H9 (cell line): Measurements from ENCODE around the gene USP40. TPM values are rescaled to one million over a fixed set of nuclear protein-coding genes. Genes with fewer than 3 reads are reported as not detected.

Experiments used
- DNase-seq: peaks from one replicate; pipeline ENCODE4 v3.0.0-alpha.2; 2017
- H2AFZ ChIP-seq: one replicate; pipeline ENCODE4 v1.6.1; 2013; ENCODE audit warnings: mild to moderate bottlenecking, low read length, control low read depth, moderate library complexity
- H2AK5ac ChIP-seq: 2 replicates; pipeline ENCODE4 v1.6.1; 2013; ENCODE audit warnings: low read length, control low read depth, mixed read lengths; ENCODE audit not compliant: insufficient read length
- H2BK120ac ChIP-seq: one replicate; pipeline ENCODE4 v1.6.1; 2013; ENCODE audit warnings: low read depth, mild to moderate bottlenecking, low read length, control low read depth, inconsistent platforms; ENCODE audit not compliant: poor library complexity, severe bottlenecking
- H2BK12ac ChIP-seq: 2 replicates; pipeline ENCODE4 v1.6.1; 2013; ENCODE audit warnings: low read length, control low read depth, mixed read lengths, low read depth; ENCODE audit not compliant: insufficient read length
- H2BK15ac ChIP-seq: 2 replicates; pipeline ENCODE4 v1.6.1; 2013; ENCODE audit warnings: low read depth, low read length, control low read depth
- H2BK20ac ChIP-seq: one replicate; pipeline ENCODE4 v1.6.1; 2013; ENCODE audit warnings: low read depth, mild to moderate bottlenecking, low read length, control low read depth, inconsistent platforms; ENCODE audit not compliant: poor library complexity, severe bottlenecking
- H2BK5ac ChIP-seq: 2 replicates; pipeline ENCODE4 v1.6.1; 2013; ENCODE audit warnings: low read length, control low read depth, mixed read lengths; ENCODE audit not compliant: insufficient read length
- H3K14ac ChIP-seq: 2 replicates; pipeline ENCODE4 v1.6.1; 2013; ENCODE audit warnings: low read length, control low read depth; ENCODE audit not compliant: insufficient read depth
- H3K18ac ChIP-seq: 2 replicates; pipeline ENCODE4 v1.6.1; 2013; ENCODE audit warnings: low read depth, mild to moderate bottlenecking, mixed read lengths, low read length, control low read depth; ENCODE audit not compliant: insufficient read length
- H3K23ac ChIP-seq: 2 replicates; pipeline ENCODE4 v1.6.1; 2013; ENCODE audit warnings: low read length, control low read depth, mixed read lengths, low read depth; ENCODE audit not compliant: insufficient read length
- H3K23me2 ChIP-seq: 2 replicates; pipeline ENCODE4 v1.6.1; 2013; ENCODE audit warnings: low read depth, mild to moderate bottlenecking, mixed read lengths, low read length, control low read depth; ENCODE audit not compliant: insufficient read length, poor library complexity, severe bottlenecking
- H3K27ac ChIP-seq: 2 replicates; pipeline ENCODE4 v1.5.1; 2013; ENCODE audit warnings: low read length, control low read depth, mixed read lengths, low read depth; ENCODE audit not compliant: insufficient read length
- H3K27me3 ChIP-seq: 2 replicates; pipeline ENCODE4 v1.6.1; 2013; ENCODE audit warnings: low read length, control low read depth, inconsistent platforms; ENCODE audit not compliant: insufficient read depth
- H3K4ac ChIP-seq: 2 replicates; pipeline ENCODE4 v1.6.1; 2013; ENCODE audit warnings: low read depth, mild to moderate bottlenecking, control low read depth, inconsistent platforms, low read length, moderate library complexity
- H3K4me1 ChIP-seq: 2 replicates; pipeline ENCODE4 v1.6.1; 2013; ENCODE audit warnings: low read length, control low read depth, inconsistent platforms; ENCODE audit not compliant: insufficient read depth
- H3K4me2 ChIP-seq: 2 replicates; pipeline ENCODE4 v1.6.1; 2013; ENCODE audit warnings: low read length, control low read depth, mixed read lengths; ENCODE audit not compliant: insufficient read length, insufficient read depth
- H3K56ac ChIP-seq: 2 replicates; pipeline ENCODE4 v1.6.1; 2013; ENCODE audit warnings: low read depth, mild to moderate bottlenecking, mixed read lengths, low read length, control low read depth; ENCODE audit not compliant: insufficient read length
- H3K79me1 ChIP-seq: 2 replicates; pipeline ENCODE4 v1.6.1; 2013; ENCODE audit warnings: low read depth, mild to moderate bottlenecking, moderate library complexity, low read length, control low read depth, inconsistent platforms; ENCODE audit not compliant: insufficient read depth, poor library complexity, severe bottlenecking
- H3K79me2 ChIP-seq: 2 replicates; pipeline ENCODE4 v1.6.1; 2013; ENCODE audit warnings: low read length, control low read depth, inconsistent platforms; ENCODE audit not compliant: insufficient read depth
- H3K9ac ChIP-seq: 2 replicates; pipeline ENCODE4 v1.6.1; 2013; ENCODE audit warnings: low read length, control low read depth, mixed read lengths; ENCODE audit not compliant: insufficient read length; ENCODE audit errors: extremely low read depth
- H3K9me3 ChIP-seq: one replicate; pipeline ENCODE4 v1.6.1; 2013; ENCODE audit warnings: low read depth, low read length, inconsistent platforms; ENCODE audit not compliant: control insufficient read depth
- H3T11ph ChIP-seq: one replicate; pipeline ENCODE4 v1.6.1; 2013; ENCODE audit warnings: mild to moderate bottlenecking, low read length, control low read depth, inconsistent platforms
- H4K20me1 ChIP-seq: one replicate; pipeline ENCODE4 v1.6.1; 2013; ENCODE audit not compliant: control insufficient read depth, insufficient read length, insufficient read depth
- H4K5ac ChIP-seq: 2 replicates; pipeline ENCODE4 v1.6.1; 2013; ENCODE audit warnings: low read depth, mild to moderate bottlenecking, mixed read lengths, low read length, control low read depth; ENCODE audit not compliant: insufficient read length
- H4K8ac ChIP-seq: replicated peaks from 2 replicates; pipeline ENCODE4 v1.6.1; 2013; ENCODE audit warnings: low read length, control low read depth, mixed read lengths, low read depth; ENCODE audit not compliant: insufficient read length
- H4K91ac ChIP-seq: 2 replicates; pipeline ENCODE4 v1.6.1; 2013; ENCODE audit warnings: low read depth, mild to moderate bottlenecking, moderate library complexity, mixed read lengths, low read length, control low read depth; ENCODE audit not compliant: insufficient read length
- H3K27ac Mint-ChIP-seq, 3 experiments: 2 replicates in 2 of 3; 3 replicates in 1 of 3; pipeline ENCODE4 v1.8.0; 2020 to 2021; ENCODE audit warnings: mixed read lengths in 3 of 3, mild to moderate bottlenecking in 1 of 3, moderate library complexity in 1 of 3
- H3K27me3 Mint-ChIP-seq: 2 replicates; pipeline ENCODE4 v1.8.0; 2021; ENCODE audit warnings: low read depth, mild to moderate bottlenecking, moderate library complexity, mixed read lengths
- H3K36me3 Mint-ChIP-seq, 3 experiments: 2 replicates in 2 of 3; 3 replicates in 1 of 3; pipeline ENCODE4 v1.8.0; 2020 to 2021; ENCODE audit warnings: low read depth in 3 of 3, mixed read lengths in 3 of 3; ENCODE audit not compliant: insufficient read depth in 1 of 3
- H3K4me1 Mint-ChIP-seq, 2 experiments: 2 replicates each; pipeline ENCODE4 v1.8.0; 2020; ENCODE audit warnings: mixed read lengths in 2 of 2
- H3K4me3 Mint-ChIP-seq, 2 experiments: 2 replicates in 1 of 2; 3 replicates in 1 of 2; pipeline ENCODE4 v1.8.0; 2020 to 2021; ENCODE audit warnings: mild to moderate bottlenecking in 2 of 2, mixed read lengths in 2 of 2, moderate library complexity in 1 of 2
- H3K9me3 Mint-ChIP-seq, 2 experiments: 2 replicates in 1 of 2; 3 replicates in 1 of 2; pipeline ENCODE4 v1.8.0; 2020; ENCODE audit warnings: mild to moderate bottlenecking in 2 of 2, mixed read lengths in 2 of 2, moderate library complexity in 1 of 2
- WGBS: extraction: QIAGEN DNeasy Blood & Tissue Kit; methylation state at CpG from one replicate; pipeline ENCODE4 v1.1.7; 2013; ENCODE audit warnings: missing lambda C conversion rate, low lambda C conversion rate, mixed read lengths; ENCODE audit not compliant: insufficient read length; ENCODE audit errors: extremely low coverage; 5-methylcytosine and 5-hydroxymethylcytosine counted together
- total RNA-seq: library from RNA; stranded (reverse); gene quantifications from 2 replicates; pipeline ENCODE4 v1.2.1, GENCODE V29; 2021
- TF ChIP-seq, protein P1 (sequence below): fragments of 200-600 bp; sonication (generic); conservative IDR thresholded peaks from 3 replicates; pipeline ENCODE4 v1.8.0; 2021; ENCODE audit warnings: antibody characterized with exemption, mild to moderate bottlenecking

The USP40 gene
- total RNA-seq, 1 experiment from 2014 or later, result 7.5 TPM

DNA sequence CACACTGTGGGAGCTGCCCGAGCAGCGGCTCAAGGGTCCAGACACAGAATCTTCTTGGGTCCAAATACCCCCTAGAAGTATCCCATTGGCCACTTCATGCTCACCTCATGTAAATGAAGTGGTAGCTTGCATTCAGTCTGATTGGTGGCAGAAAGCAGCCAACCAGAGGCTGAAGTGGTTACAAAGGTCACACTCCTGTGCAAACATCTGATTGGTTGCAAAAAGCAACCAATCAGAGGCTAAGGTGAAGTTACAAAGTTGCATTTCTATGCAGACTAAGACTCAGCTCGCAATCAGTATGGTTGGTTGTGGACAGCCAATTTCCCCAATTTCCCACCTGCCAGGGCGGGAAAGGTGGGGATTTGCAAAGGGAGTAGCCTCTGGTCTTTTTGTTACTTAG is 118.0 kb downstream of the USP40 start:
- no peak overlapping the region for H3K4ac ChIP-seq
- Mint-ChIP-seq H3K27ac (no peak overlapping the region), H3K9me3 (no peaks in the 10 kb centered on the region; a peak in 1 of 5 replicates), H3K27me3 (no peaks in the 10 kb centered on the region; the same call in 1 of the 2 replicates), H3K4me3 (no peak overlapping the region), H3K36me3 (peaks cover 13 to 19% (median 17%) of the 10 kb centered on the region in 3 experiments), H3K4me1 (peaks cover 7 to 15% of the 10 kb centered on the region in 2 experiments)
- no peak overlapping the region for H2BK20ac ChIP-seq
- no peak overlapping the region for H3K18ac ChIP-seq
- H4K91ac ChIP-seq, result no peak overlapping the region
- H3T11ph ChIP-seq, result no peak overlapping the region
- no peak overlapping the region for H3K9ac ChIP-seq
- H4K20me1 ChIP-seq, result no peaks in the 10 kb centered on the region
- no peak overlapping the region for H4K5ac ChIP-seq
- H2AK5ac ChIP-seq, result no peak overlapping the region
- H3K14ac ChIP-seq, result no peak overlapping the region
- no peak overlapping the region for H3K56ac ChIP-seq
- H3K27ac ChIP-seq, result no peak overlapping the region
- H3K9me3 ChIP-seq, result no peaks in the 10 kb centered on the region
- H3K4me1 ChIP-seq, result 0 out of 2 replicates have a peak, but pooled peaks cover 2% of the 10 kb centered on the region
- no peak overlapping the region for H2BK120ac ChIP-seq
- H3K23me2 ChIP-seq, result no peaks in the 10 kb centered on the region
- TF ChIP-seq, protein P1, sequence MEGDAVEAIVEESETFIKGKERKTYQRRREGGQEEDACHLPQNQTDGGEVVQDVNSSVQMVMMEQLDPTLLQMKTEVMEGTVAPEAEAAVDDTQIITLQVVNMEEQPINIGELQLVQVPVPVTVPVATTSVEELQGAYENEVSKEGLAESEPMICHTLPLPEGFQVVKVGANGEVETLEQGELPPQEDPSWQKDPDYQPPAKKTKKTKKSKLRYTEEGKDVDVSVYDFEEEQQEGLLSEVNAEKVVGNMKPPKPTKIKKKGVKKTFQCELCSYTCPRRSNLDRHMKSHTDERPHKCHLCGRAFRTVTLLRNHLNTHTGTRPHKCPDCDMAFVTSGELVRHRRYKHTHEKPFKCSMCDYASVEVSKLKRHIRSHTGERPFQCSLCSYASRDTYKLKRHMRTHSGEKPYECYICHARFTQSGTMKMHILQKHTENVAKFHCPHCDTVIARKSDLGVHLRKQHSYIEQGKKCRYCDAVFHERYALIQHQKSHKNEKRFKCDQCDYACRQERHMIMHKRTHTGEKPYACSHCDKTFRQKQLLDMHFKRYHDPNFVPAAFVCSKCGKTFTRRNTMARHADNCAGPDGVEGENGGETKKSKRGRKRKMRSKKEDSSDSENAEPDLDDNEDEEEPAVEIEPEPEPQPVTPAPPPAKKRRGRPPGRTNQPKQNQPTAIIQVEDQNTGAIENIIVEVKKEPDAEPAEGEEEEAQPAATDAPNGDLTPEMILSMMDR, result no peak
- no CpG with 5 or more reads among the region's 4 CpGs for WGBS
- H3K79me1 ChIP-seq, result no peaks in the 10 kb centered on the region
- H2BK15ac ChIP-seq, result no peak overlapping the region
- H3K27me3 ChIP-seq, result no peaks in the 10 kb centered on the region
- no peak overlapping the region for H3K23ac ChIP-seq
- H3K79me2 ChIP-seq, result no peaks in the 10 kb centered on the region
- no peak overlapping the region for H2BK5ac ChIP-seq
- H2AFZ ChIP-seq, result no peak overlapping the region
- no peak overlapping the region for H2BK12ac ChIP-seq
- no peak overlapping the region for H3K4me2 ChIP-seq
- H4K8ac ChIP-seq, result no peak overlapping the region
- DNase-seq, result no peak
